HL-60 (cell line): Measurements from ENCODE around the gene DGKI.

Experiments used
- DNase-seq, 2 experiments: peaks; one replicate each; pipeline ENCODE4 v3.0.0-alpha.2; 2010 to 2020; ENCODE audit warnings: low read depth in 1 of 2, low spot score in 1 of 2
- H3K27ac ChIP-seq: fragments of 250-450 bp; sonication (Bioruptor Pico); replicated peaks from 2 replicates; pipeline ENCODE4 v1.5.1; 2020; ENCODE audit warnings: mild to moderate bottlenecking, moderate library complexity
- H3K27me3 ChIP-seq: fragments of 250-450 bp; sonication (Bioruptor Pico); 2 replicates; pipeline ENCODE4 v1.5.1; 2021; ENCODE audit warnings: mild to moderate bottlenecking, moderate library complexity; ENCODE audit not compliant: insufficient read depth, poor library complexity, severe bottlenecking
- H3K4me3 ChIP-seq: replicated peaks from 2 replicates; pipeline ENCODE4 v1.5.1; 2011; ENCODE audit warnings: mild to moderate bottlenecking, control low read depth, low read length; ENCODE audit not compliant: insufficient read depth
- GABPA ChIP-seq: IDR thresholded peaks from 2 replicates; pipeline ENCODE4 v1.6.1; 2012; ENCODE audit warnings: low read depth
- POLR2AphosphoS5 ChIP-seq: IDR thresholded peaks from 2 replicates; pipeline ENCODE4 v1.6.1; 2012; ENCODE audit warnings: low read depth
- REST ChIP-seq: IDR thresholded peaks from 2 replicates; pipeline ENCODE4 v1.6.1; 2012; ENCODE audit warnings: low read depth; ENCODE audit not compliant: insufficient replicate concordance
- SPI1 ChIP-seq: IDR thresholded peaks from 2 replicates; pipeline ENCODE4 v1.6.1; 2012; ENCODE audit warnings: low read depth, mild to moderate bottlenecking, borderline replicate concordance
- TF ChIP-seq, protein P1 (sequence below): IDR thresholded peaks from one replicate; pipeline ENCODE4 v1.5.1; 2011; ENCODE audit warnings: low read length, control low read depth, inconsistent platforms; ENCODE audit not compliant: insufficient read depth

DGKI gene

DNA sequence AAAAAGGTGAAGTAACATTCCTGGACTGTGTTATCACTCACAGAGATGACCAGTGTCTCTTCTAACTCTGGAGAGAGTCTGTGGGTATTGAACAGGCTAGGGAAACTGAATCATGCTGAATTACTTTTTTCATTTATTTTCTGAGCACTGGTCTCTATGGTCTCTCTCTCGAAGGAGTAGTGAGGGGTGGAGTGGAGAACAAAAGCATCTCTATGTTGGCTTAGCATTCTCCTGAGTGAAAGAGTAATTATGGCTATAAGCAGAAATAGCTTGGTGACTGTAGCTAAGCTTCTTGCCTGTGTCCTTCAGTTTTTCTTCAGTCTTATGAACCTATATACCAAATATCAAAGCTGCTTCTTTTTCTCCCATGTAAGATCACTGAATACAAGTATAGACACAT, 438.6 kb downstream of the DGKI start:
- no peak for DNase-seq
- no peak overlapping the region for H3K27ac ChIP-seq
- no peaks in the 10 kb centered on the region for H3K27me3 ChIP-seq
- no peak for TF ChIP-seq REST
- TF ChIP-seq, protein P1, sequence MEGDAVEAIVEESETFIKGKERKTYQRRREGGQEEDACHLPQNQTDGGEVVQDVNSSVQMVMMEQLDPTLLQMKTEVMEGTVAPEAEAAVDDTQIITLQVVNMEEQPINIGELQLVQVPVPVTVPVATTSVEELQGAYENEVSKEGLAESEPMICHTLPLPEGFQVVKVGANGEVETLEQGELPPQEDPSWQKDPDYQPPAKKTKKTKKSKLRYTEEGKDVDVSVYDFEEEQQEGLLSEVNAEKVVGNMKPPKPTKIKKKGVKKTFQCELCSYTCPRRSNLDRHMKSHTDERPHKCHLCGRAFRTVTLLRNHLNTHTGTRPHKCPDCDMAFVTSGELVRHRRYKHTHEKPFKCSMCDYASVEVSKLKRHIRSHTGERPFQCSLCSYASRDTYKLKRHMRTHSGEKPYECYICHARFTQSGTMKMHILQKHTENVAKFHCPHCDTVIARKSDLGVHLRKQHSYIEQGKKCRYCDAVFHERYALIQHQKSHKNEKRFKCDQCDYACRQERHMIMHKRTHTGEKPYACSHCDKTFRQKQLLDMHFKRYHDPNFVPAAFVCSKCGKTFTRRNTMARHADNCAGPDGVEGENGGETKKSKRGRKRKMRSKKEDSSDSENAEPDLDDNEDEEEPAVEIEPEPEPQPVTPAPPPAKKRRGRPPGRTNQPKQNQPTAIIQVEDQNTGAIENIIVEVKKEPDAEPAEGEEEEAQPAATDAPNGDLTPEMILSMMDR: no peak
- TF ChIP-seq GABPA: no peak
- TF ChIP-seq POLR2AphosphoS5: no peak
- no peak for TF ChIP-seq SPI1
- H3K4me3 ChIP-seq: no peak overlapping the region

- DNase-seq: no peak
- Histone ChIP-seq H3K27ac (no peak overlapping the region), H3K27me3 (no peaks in the 10 kb centered on the region), H3K4me3 (no peak overlapping the region)
- TF ChIP-seq POLR2AphosphoS5: no peak
- no peak for TF ChIP-seq SPI1
- TF ChIP-seq GABPA: no peak
- TF ChIP-seq, protein P1: no peak
- TF ChIP-seq REST: no peak
Observed at GRCh38 chr7:137407078-137407477, 439.7 kb downstream of the DGKI start.

DNA sequence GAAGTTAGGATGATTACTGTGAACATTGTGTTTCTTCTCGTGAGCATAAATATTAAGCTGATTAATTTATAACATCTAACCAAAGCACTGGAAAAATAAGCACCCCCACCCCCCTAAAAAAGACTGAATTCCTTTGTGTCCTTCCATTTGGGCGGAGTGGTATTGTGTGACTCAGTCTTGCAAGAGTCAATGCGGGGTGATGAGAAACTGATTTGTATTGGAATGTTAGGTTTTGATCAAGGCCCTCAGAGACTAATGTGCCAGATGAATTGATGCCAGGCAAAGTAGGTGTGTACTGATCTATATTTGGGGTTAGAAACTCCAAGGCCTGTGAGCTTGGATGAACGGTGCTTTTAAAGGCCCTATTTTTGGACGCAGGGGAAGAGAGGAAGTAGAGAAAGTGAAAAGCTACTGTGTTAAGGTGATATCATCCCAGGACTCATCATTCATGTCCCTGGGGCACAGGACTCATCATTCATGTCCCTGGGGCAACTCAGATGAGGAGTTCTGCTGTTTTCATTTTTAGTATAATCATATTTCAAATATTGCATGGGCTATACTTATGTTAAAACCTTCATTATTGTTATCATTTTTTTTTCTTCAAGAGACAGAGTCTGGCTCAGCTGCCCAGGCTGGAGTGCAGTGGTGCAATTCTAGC, 442.0 kb downstream of the DGKI start:
- no peak for TF ChIP-seq SPI1
- Histone ChIP-seq H3K27ac (no peak overlapping the region), H3K4me3 (no peak overlapping the region), H3K27me3 (no peaks in the 10 kb centered on the region)
- DNase-seq: no peak

DNA sequence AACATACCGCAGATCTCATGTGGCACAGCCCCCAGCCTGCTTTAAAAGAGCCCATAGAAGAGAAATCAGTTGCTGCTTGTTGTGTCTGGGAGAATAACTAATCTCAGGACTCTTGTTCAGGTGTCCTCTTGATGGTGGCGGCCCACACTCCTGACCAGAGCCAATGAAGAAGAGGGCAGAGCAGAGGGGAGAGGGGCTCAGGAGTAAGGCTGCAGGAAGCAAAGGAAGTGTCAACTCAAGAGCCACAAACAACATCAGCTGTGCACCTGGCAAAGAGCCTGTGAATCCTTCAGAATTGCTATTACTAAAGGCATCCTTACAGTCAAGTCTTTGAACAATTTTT, 443.4 kb downstream of the DGKI start:
- no peak for DNase-seq
- Histone ChIP-seq H3K27ac (no peak overlapping the region), H3K27me3 (no peaks in the 10 kb centered on the region), H3K4me3 (no peak overlapping the region)
- TF ChIP-seq GABPA: no peak
- TF ChIP-seq SPI1: no peak
- TF ChIP-seq, protein P1: no peak
- no peak for TF ChIP-seq POLR2AphosphoS5
- no peak for TF ChIP-seq REST
